GM19468 (cell line): ENCODE measurements around the gene HOMER3.

Source experiments
- ATAC-seq: cut with Tn5 transposase; IDR thresholded peaks from one replicate; pipeline ENCODE4 v1.9.1; 2021; ENCODE audit warnings: mild to moderate bottlenecking, moderate library complexity, moderate number of reproducible peaks; ENCODE audit not compliant: unreplicated experiment; ENCODE audit errors: extremely low read depth

The HOMER3 gene

DNA sequence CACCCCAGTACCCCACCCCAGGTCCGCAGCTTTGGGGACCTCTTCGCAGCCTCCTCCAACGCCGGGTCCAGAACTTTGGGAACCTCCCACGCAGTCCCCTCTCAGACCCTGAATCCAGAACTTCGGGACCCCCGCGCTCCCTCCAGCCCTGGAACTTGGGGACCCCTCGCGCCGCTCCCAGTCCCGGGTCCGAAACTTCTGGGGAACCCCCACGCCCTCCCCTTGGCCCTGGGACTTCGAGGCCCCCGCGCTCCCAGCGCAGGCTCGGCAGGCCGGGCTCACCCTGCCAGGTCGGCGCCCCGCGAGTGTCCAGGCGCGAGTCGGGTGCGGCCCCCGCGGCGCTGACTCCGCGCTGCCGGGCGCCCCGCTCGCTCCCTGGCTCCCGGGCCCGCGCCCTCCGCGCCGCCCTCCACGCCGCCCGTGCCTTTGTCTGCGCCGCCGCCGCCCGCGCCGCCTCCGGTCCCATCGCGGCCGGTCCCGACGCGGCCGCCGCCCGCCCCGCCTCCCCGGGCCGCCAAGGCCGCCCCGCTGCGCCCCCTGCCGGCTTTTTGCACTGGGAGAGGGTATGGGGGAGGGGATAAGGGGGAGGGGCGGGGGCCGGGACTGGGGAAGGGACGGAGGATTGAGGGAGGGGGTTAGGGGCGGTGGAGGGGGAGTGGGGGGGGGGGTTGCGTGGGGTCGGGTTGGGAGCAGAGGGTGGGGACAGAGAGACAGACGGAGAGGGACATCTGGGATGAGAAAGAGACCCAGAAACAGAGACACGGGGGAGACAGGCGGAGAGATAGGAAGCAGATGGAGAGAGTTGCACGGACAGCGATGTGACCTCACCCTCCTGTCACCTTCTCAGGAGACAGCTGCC is at the start of gene HOMER3:
HOMER3 (minus strand) TSS at position 449 of the 859 bp plus-strand sequence. CDS start 2,235 bp downstream, outside the sequence.
- no peak for ATAC-seq

DNA sequence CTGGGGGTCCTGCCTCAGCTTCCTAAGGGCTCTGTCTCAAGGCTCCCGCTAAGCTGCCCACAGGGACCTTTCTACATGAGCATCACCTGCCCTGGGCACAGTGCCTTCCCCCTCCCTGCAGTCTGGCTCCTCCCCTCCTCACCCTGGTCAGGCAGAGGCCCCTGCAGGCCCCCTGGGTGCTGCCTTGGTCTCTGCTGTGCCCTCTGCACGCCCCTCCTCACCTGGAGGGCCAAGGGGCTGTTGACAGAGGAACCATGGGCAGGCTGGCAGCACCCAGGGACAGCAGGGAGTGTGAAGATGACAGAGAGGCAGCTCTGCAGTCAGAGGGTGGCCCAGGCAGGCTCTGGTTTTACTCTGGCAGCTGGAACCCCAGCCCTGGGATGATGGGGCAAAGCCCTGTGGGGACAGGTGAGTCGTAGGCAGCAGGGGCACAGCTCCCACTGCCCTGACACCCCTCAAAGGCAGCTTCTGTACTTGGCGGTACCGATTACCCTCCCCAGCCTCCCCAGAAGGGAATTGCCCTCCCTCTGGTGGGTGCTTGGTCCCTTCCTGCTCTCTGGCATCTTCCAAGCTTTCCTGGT is 49.2 kb upstream of the HOMER3 start:
- ATAC-seq = no peak

GRCh38 chr19:18989316-18989715 is 48.3 kb upstream of the HOMER3 start:
- ATAC-seq = no peak

GRCh38 chr19:18987456-18987855 is 46.4 kb upstream of the HOMER3 start:
- no peak for ATAC-seq

- no peak for ATAC-seq
Observed at GRCh38 chr19:18985257-18985656, 44.2 kb upstream of the HOMER3 start.

- no peak for ATAC-seq
Observed at GRCh38 chr19:18984251-18984650, 43.2 kb upstream of the HOMER3 start.

DNA sequence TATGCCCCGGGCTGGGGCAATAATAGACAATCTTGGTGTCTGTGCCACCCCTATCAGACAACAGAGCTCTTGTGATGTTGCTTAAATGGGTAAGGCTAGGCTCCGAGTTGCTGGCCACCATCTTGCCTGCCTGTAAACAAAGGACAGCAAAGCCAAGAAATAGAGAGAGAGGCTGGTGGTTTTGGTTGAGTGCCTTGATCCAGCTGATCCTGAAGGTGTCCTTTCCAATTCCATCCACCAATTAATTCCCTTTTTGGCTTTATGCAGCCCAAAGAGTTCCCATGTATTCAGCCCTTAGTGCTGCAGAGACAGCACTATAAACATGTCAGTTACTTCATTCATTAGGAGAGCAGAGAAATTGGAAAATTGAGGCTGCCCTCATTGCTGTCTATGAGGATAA is 41.7 kb upstream of the HOMER3 start:
- ATAC-seq = no peak

DNA sequence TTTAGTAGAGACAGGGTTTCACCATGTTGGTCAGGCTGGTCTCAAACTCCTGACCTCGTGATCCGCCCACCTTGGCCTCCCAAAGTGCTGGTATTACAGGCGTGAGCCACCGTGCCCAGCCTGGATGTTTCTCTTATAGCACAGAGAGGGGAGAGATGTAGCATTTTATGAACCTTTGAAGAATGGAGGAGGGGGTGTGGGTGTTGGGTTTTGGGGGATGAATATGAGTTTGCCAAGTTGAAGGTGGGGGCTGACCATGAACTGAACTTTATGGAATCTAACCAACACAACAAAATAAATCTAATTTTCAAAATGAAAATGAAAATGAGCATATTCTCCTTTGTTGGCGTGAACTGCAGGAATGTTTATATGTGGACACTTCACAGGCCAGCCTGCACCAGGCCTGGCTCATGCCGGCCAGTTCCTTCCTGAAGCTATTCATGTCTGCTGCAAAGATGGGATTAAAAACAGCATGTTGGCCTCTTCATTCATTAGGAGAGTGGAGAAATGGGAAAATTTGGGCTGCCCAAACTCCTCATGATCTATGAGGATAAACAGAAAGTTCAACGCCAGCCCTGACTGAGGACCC is 39.5 kb upstream of the HOMER3 start:
- no peak for ATAC-seq

DNA sequence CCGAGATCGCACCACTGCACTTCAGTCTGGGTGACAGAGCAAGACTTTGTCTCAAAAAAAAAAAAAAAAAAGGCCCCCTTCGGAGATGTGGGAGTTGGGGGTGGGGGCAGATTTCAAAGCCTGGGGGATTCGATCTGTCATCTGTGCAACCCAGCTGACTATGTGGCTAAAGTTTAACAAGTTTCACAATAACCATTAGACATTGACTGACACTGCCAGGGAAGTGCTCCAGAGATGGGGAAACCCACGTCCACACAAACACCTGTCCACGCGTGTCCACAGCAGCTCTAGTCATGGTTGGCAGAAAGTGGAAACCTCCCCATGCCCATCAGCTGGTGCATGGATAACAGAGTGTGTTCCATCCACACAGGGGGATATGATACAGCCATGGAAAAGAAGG is 37.6 kb upstream of the HOMER3 start:
- ATAC-seq = no peak

GRCh38 chr19:18975869-18976268 is 34.9 kb upstream of the HOMER3 start:
- ATAC-seq = no peak

DNA sequence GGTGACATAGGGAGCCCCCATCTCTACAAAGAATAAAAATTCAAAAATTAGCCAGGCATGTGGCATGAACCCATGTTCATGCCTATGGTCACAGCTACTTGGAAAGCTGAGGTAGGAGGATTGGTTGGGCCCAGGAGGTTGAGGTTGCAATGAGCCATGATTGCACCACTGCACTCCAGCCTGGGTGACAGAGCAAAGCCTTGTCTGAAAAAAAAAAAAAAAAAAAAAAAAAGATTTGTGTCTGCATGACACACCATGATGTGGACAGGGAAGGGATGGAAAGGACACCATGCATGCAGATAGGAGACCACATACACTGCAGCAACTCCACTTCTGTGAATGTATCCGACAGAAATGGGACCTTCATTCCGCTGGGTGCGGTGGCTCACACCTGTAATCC is 34.0 kb upstream of the HOMER3 start:
- no peak for ATAC-seq

DNA sequence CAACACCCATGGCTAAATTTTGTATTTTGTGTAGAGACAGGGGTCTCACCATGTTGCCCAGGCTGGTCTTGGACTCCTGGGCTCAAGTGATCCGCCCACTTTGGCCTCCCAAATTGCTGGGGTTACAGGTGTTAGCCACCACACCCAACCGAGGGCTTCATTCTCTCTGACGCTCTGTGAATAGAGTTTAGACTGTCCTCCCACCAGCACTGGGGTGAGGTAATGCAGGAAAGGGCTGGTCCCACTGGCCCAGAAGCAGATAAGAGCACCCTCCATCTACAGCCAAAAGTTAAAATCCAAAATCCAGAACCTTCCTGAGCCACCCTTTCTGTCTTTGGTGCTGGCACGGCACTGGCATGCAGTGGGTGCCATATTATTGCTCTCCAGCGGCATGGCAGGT is 31.8 kb upstream of the HOMER3 start:
- ATAC-seq = no peak

GRCh38 chr19:18972301-18972811 is 31.3 kb upstream of the HOMER3 start:
- no peak for ATAC-seq

GRCh38 chr19:18969931-18970659 is 29.1 kb upstream of the HOMER3 start:
- ATAC-seq = no peak

GRCh38 chr19:18967358-18968146 is 26.5 kb upstream of the HOMER3 start:
- no peak for ATAC-seq

DNA sequence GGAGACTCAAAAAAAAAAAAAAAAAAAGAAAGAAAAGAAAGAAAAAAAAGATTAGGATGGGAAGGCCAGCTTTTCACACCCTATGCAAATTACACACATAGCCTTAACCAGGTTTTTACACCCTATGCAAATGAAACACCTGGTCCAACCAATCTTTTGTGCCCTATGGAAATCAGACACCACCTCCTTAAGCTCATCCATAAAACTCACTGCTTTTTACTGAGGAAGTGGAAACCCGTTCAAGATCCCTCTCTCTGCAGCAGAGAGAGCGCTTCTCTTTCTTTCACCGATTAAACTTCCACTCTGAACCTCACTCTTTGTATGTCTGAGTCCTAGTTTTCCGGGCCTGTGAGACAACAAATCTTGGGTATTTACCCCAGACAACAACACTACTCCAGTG is 25.3 kb upstream of the HOMER3 start:
- no peak for ATAC-seq

DNA sequence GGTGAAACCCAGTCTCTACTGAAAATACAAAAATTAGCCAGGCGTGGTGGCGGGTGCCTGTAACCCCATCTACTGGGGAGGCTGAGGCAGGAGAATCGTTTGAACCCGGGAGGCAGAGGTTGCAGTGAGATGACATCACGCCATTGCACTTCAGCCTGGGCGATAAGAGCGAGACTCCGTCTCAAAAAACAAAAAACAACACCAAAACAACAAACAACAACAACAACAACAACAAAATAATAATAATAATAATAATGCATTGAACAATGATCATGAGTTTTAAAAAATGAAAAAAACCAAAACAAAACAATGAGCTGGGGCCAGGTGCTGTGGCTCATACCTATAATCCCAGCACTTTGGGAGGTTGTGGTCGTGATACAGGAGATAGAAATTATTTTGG is 23.1 kb upstream of the HOMER3 start:
- ATAC-seq = no peak

GRCh38 chr19:18961767-18962620 is 21.0 kb upstream of the HOMER3 start:
- no peak for ATAC-seq

- no peak for ATAC-seq
Observed at GRCh38 chr19:18960370-18960769, 19.4 kb upstream of the HOMER3 start.
